ENCODE measurements around the gene LGR6. TPM values are rescaled to one million over a fixed set of nuclear protein-coding genes. Genes with fewer than 3 reads are reported as not detected.

LGR6 gene
- total and polyA plus RNA-seq, 3 donors from 2014 or later = 8.1 to 18.4 (median 8.3) TPM

GRCh38 chr1:202245391-202245790, 51.8 kb downstream of the LGR6 start:
- Histone ChIP-seq H3K4me1 (no peaks in the 10 kb centered on the region), H3K9me3 (no peaks in the 10 kb centered on the region), H3K27ac (no peak overlapping the region), H3K36me3 (ENCODE audit: low read depth, missing control alignments) (no peaks in the 10 kb centered on the region), H3K27me3 (no peaks in the 10 kb centered on the region), H3K4me3 (no peak overlapping the region)
- TF ChIP-seq, protein P1, sequence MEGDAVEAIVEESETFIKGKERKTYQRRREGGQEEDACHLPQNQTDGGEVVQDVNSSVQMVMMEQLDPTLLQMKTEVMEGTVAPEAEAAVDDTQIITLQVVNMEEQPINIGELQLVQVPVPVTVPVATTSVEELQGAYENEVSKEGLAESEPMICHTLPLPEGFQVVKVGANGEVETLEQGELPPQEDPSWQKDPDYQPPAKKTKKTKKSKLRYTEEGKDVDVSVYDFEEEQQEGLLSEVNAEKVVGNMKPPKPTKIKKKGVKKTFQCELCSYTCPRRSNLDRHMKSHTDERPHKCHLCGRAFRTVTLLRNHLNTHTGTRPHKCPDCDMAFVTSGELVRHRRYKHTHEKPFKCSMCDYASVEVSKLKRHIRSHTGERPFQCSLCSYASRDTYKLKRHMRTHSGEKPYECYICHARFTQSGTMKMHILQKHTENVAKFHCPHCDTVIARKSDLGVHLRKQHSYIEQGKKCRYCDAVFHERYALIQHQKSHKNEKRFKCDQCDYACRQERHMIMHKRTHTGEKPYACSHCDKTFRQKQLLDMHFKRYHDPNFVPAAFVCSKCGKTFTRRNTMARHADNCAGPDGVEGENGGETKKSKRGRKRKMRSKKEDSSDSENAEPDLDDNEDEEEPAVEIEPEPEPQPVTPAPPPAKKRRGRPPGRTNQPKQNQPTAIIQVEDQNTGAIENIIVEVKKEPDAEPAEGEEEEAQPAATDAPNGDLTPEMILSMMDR (IDR thresholded peaks at IDR 0.05) = no peak
- TF ChIP-seq POLR2A (IDR thresholded peaks at IDR 0.05) = no peak
- no peak for DNase-seq
- intact Hi-C loops (cut with DNase I; ENCODE audit: low total_unique reads) = no loop called here
- WGBS, 2 donors = 87 to 100% methylated on average over 2 to 8 of the region's 8 CpGs

GRCh38 chr1:202247104-202247503, 53.5 kb downstream of the LGR6 start:
- no peaks in the 10 kb centered on the region for H3K27me3 ChIP-seq
- intact Hi-C loops (cut with DNase I; ENCODE audit: low total_unique reads) = no loop called here
- H3K27ac ChIP-seq = no peak overlapping the region
- 94 to 96% methylated on average over 5 to 6 of the region's 6 CpGs for WGBS, 2 donors
- no peaks in the 10 kb centered on the region for H3K4me1 ChIP-seq
- H3K9me3 ChIP-seq = no peaks in the 10 kb centered on the region
- no peak for TF ChIP-seq POLR2A (IDR thresholded peaks at IDR 0.05)
- TF ChIP-seq, protein P1 (IDR thresholded peaks at IDR 0.05) = no peak
- DNase-seq = no peak
- H3K36me3 ChIP-seq (ENCODE audit: low read depth, missing control alignments) = no peaks in the 10 kb centered on the region
- no peak overlapping the region for H3K4me3 ChIP-seq

DNA sequence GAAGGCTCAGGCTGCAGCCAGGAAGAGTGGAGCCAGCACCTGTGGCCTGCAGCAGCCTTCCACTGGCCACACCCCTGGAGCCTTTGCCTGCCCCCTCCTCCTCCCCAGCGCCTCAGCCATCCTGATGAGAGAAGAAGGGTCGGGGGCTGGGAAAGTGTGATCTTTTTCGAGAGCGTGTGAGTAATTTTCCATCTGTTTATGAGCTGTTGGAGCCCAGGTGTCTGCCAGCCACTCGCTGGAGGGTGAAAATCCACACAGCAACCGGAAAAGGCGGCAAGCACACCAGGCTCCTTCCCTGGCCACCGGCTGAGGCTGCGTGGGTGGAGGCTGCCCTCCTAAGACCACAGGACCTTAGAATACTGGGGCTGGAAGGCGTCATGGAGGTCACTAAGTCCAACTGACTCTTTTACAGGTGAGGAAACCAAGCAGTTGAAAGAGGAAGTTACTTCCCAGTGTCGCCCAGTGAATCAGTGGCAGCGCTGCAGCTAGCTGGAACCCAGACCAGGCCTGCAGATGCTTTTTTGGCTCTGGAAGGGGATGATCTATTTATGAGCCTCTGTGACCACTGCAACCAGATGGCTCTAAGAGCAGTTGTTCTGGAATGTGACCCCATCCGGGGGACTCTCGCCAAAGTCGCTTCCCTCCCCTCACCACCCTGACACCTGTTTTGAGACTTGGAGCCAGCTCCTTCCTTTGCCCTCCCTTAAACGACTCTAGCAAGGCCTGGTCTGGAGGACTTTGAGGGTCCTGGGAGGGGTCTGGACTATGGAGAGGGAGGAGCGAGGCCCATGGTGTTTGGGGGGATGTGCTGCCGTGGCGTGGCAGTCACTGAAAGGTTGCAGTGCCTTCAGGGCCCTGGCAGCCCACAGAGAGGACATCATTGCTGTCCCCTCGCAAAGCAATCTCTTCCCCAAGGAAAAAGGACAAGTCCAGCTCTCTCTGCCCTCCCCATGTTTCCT, 54.5 kb downstream of the LGR6 start:
- no peaks in the 10 kb centered on the region for H3K9me3 ChIP-seq
- no peak for DNase-seq
- no peaks in the 10 kb centered on the region for H3K27me3 ChIP-seq
- 71 to 75% methylated on average over 16 to 20 of the region's 20 CpGs for WGBS, 2 donors
- no peak overlapping the region for H3K27ac ChIP-seq
- no peak for TF ChIP-seq POLR2A (IDR thresholded peaks at IDR 0.05)
- TF ChIP-seq, protein P1 (IDR thresholded peaks at IDR 0.05) = no peak
- no peaks in the 10 kb centered on the region for H3K4me1 ChIP-seq
- no peaks in the 10 kb centered on the region for H3K36me3 ChIP-seq (ENCODE audit: low read depth, missing control alignments)
- H3K4me3 ChIP-seq = no peak overlapping the region
- intact Hi-C loops (cut with DNase I; ENCODE audit: low total_unique reads) = no loop called here

- TF ChIP-seq, protein P1 (IDR thresholded peaks at IDR 0.05) = no peak
- no peak for TF ChIP-seq POLR2A (IDR thresholded peaks at IDR 0.05)
- no peaks in the 10 kb centered on the region for H3K4me1 ChIP-seq
- no peak for DNase-seq
- intact Hi-C loops (cut with DNase I; ENCODE audit: low total_unique reads) = no loop called here
- no peaks in the 10 kb centered on the region for H3K27me3 ChIP-seq
- H3K27ac ChIP-seq = no peak overlapping the region
- no peak overlapping the region for H3K4me3 ChIP-seq
- no peaks in the 10 kb centered on the region for H3K36me3 ChIP-seq (ENCODE audit: low read depth, missing control alignments)
- WGBS, 2 donors = 92 to 93% methylated on average over 6 of the region's 6 CpGs
- no peaks in the 10 kb centered on the region for H3K9me3 ChIP-seq
Observed at GRCh38 chr1:202248861-202249260, 55.3 kb downstream of the LGR6 start.

All from testis (tissue), 3 donors.